BE2C (cell line): Measurements from ENCODE around the gene NDUFS8.

Source experiments
- DNase-seq: peaks from one replicate; pipeline ENCODE4 v3.0.0-alpha.2; 2020
- H3K27me3 ChIP-seq: fragments of 250-450 bp; sonication (Bioruptor Pico); 2 replicates; pipeline ENCODE4 v1.5.1; 2020; ENCODE audit warnings: mild to moderate bottlenecking
- H3K36me3 ChIP-seq: fragments of 250-450 bp; sonication (Bioruptor Pico); 2 replicates; pipeline ENCODE4 v1.5.1; 2020; ENCODE audit warnings: mild to moderate bottlenecking
- H3K4me1 ChIP-seq: fragments of 250-450 bp; sonication (Bioruptor Pico); 2 replicates; pipeline ENCODE4 v1.5.1; 2020
- H3K4me3 ChIP-seq: 2 replicates; pipeline ENCODE4 v1.5.1; 2011; ENCODE audit warnings: low read depth, low read length
- H3K9me3 ChIP-seq: fragments of 250-450 bp; sonication (Bioruptor Pico); 2 replicates; pipeline ENCODE4 v1.5.1; 2020
- CTCF ChIP-seq: IDR thresholded peaks from 2 replicates; pipeline ENCODE4 v1.5.1; 2012; ENCODE audit warnings: mild to moderate bottlenecking, low read depth, low read length

NDUFS8 gene

GRCh38 chr11:68014947-68015447 is 15.5 kb upstream of the NDUFS8 start:
- peaks cover 14% of the 10 kb centered on the region for H3K4me1 ChIP-seq
- H3K9me3 ChIP-seq = no peaks in the 10 kb centered on the region
- H3K4me3 ChIP-seq = no peak overlapping the region
- TF ChIP-seq CTCF = no peak
- no peaks in the 10 kb centered on the region for H3K36me3 ChIP-seq
- DNase-seq = no peak
- no peaks in the 10 kb centered on the region for H3K27me3 ChIP-seq

- H3K4me1 ChIP-seq = peaks cover 11% of the 10 kb centered on the region
- no peaks in the 10 kb centered on the region for H3K36me3 ChIP-seq
- no peak overlapping the region for H3K4me3 ChIP-seq
- TF ChIP-seq CTCF = no peak
- DNase-seq = no peak
- H3K9me3 ChIP-seq = no peaks in the 10 kb centered on the region
- H3K27me3 ChIP-seq = no peaks in the 10 kb centered on the region
Measured at GRCh38 chr11:68015467-68015866, 15.0 kb upstream of the NDUFS8 start.

- H3K4me1 ChIP-seq = peaks cover 6% of the 10 kb centered on the region
- no peaks in the 10 kb centered on the region for H3K27me3 ChIP-seq
- H3K9me3 ChIP-seq = no peaks in the 10 kb centered on the region
- H3K36me3 ChIP-seq = no peaks in the 10 kb centered on the region
- peak; percentile 18; the same call in 1 of the 2 replicates for TF ChIP-seq CTCF
- peak; percentile 68 for DNase-seq
- no peak overlapping the region for H3K4me3 ChIP-seq
Measured at GRCh38 chr11:68016161-68016903, 14.1 kb upstream of the NDUFS8 start.

GRCh38 chr11:68016904-68017817 is 13.3 kb upstream of the NDUFS8 start:
- no peak for DNase-seq
- Histone ChIP-seq H3K4me3 (no peak overlapping the region), H3K4me1 (peaks cover 6% of the 10 kb centered on the region), H3K27me3 (no peaks in the 10 kb centered on the region), H3K36me3 (no peaks in the 10 kb centered on the region), H3K9me3 (no peaks in the 10 kb centered on the region)
- TF ChIP-seq CTCF = no peak

- Histone ChIP-seq H3K36me3 (no peaks in the 10 kb centered on the region), H3K27me3 (no peaks in the 10 kb centered on the region), H3K4me3 (no peak overlapping the region), H3K9me3 (no peaks in the 10 kb centered on the region), H3K4me1 (peaks cover 6% of the 10 kb centered on the region)
- no peak for DNase-seq
- no peak for TF ChIP-seq CTCF
Measured at GRCh38 chr11:68017980-68018729, 12.3 kb upstream of the NDUFS8 start.
